NCI-H2196 (cell line): ENCODE data around the gene DPP10.

Experiments used
- DNase-seq: peaks from one replicate; lab custom pipeline; 2025; ENCODE audit not compliant: unreplicated experiment; lab: John Stamatoyannopoulos, UW

DPP10 gene

DNA sequence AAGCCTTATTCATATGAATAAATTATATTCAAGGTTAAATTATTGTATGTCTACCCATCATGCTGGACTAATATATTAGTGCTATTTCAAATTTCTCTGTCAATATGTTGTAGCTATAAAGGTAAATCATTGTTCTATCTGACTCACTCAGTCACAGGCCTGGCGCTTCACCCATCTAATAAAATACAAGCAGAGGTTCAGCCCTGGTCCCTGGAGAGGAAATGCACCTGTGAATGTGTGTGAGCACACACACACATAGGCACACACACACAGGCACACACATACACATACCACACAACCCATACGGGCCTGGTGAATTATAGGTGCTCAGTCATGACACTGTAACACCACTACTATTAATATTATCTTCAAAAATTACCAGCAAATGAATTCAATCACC, 1396.1 kb downstream of the DPP10 start:
- no peak for DNase-seq

DNA sequence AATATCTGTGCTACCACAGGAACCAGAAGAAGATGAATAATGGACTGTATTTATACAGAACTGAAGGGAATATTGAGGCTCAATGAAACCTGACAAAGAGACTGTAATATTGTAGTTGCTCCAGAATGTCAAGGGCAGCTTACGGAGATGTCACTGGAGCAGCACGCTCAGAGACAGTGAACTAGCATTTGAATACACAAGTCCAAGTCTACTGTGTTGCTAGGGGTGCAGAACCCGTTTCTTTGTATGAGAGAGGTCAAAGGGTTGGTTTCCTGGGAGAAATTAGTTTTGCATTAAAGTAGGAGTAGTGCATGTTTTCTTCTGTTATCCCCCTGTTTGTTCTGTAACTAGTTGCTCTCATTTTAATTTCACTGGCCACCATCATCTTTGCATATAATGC, 1399.9 kb downstream of the DPP10 start:
- DNase-seq, result no peak

DNA sequence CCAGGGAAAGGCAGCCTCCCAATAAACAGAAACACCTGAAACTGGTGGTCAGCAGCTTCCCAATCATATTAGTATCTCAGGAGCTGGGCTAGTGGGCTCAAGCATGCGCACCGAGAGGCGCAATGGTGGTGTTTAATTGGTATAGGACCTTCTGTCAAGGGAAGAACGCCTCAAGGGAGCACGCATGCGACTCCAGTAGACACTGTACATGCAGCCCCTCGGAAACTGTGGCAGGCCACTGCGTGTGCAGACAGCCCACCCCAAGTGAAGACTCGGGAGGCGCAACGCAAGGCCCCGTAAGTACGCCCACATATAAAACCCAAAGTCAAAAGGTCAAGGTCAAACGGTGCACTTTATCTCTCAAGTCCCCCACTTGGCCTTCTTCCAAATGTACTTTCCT, 1405.8 kb downstream of the DPP10 start:
- DNase-seq, result no peak

DNA sequence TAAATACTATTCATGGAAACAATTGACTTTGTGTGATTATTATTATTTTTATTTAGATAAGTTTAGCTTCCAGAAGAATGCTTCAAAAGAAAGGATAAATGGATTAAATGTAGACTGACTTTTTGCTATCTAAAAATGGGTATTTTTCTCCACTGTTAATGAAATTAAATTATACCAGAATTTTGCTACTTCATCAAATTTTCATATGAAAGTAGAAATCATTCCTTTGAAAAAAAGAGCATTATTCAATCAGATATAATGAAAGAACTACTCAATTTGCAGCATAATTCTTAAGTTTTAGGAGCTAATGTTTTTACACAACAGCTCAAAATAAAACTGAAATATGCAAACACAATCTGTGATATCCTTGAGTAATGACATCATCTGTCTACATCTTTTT, 1424.6 kb downstream of the DPP10 start:
- no peak for DNase-seq

DNA sequence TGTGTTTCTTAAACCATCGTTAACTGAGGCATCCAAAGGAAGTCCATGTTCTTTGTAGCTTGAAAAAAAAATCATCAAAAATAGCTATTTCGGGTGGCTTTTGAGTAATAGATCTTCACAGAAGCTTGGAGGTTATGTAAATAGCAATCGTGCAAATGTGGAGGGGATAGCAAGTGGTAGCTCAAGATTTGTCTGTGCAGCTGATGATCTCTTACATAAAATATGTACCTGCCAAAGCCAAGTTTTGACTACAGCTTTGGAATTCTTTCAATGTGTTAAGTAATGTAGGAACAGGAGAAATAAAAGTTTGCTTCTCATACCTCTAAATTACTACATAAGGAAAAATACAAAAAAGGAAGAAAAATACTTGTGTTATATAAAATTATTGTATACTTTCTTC, 1432.0 kb downstream of the DPP10 start:
- no peak for DNase-seq

DNA sequence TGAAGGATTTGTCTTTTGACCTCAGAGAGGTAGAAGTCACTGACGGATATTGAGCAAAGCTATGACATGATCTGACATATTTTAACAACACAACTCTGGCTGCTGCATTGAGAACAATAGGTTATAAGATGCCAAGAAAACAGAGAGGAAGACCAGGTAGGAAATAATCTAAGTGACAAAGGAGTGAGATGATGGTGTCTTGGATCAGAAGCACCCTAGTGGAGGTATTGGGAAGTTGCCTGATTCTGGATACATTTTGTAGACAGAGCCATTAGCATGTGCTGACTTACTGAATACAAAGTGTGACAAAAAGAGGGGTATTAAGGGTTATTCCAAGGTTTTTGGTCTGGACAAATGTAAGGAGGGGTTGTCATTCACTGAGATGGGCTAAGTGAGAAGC, 1438.1 kb downstream of the DPP10 start:
- no peak for DNase-seq

DNA sequence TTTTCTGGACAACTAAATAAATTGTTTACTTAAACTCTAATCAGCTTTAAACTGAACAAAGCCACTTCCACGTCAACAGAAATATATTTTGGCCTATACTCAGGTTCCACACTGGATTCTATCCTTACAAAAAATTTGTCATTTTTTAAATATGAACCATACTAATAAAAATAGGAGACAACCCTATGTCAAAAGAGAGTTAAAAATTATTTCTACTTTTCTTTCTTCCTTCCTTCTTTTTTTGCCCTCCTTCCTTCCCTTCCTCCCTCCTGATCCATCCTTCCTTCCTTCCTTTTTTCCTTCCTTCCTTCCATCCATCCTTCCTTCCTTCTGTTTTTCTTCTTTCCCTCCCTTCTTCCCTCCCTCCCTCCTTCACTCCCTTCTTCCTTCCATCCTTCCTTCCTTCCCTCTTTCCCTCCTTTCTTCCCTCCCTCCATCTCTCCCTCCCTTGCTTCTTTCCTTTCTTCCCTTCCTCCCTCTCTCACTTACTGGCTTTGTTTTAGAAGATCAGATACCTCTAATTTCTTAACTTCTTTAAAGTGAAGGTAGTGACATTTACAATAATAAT, 1444.9 kb downstream of the DPP10 start:
- DNase-seq, result no peak
